Sigmoid colon (tissue), 4 donors: ENCODE results near the gene TBCA.

Experiments
- POLR2AphosphoS5 ChIP-seq, 4 donors: sonication (generic); formaldehyde crosslinking; IDR thresholded peaks; one replicate each; pipeline ENCODE4 v1.6.1; 2017; ENCODE audit warnings: antibody characterized with exemption in 4 of 4
- TF ChIP-seq, protein P1 (sequence below), 4 experiments: fragments of 450-650 bp in 3 of 4; fragments of 200-600 bp in 1 of 4; IDR thresholded peaks; one replicate each; pipeline ENCODE4 v1.5.1; 2016 to 2019; ENCODE audit warnings: antibody characterized with exemption in 4 of 4, mild to moderate bottlenecking in 3 of 4, moderate library complexity in 2 of 4

DNA sequence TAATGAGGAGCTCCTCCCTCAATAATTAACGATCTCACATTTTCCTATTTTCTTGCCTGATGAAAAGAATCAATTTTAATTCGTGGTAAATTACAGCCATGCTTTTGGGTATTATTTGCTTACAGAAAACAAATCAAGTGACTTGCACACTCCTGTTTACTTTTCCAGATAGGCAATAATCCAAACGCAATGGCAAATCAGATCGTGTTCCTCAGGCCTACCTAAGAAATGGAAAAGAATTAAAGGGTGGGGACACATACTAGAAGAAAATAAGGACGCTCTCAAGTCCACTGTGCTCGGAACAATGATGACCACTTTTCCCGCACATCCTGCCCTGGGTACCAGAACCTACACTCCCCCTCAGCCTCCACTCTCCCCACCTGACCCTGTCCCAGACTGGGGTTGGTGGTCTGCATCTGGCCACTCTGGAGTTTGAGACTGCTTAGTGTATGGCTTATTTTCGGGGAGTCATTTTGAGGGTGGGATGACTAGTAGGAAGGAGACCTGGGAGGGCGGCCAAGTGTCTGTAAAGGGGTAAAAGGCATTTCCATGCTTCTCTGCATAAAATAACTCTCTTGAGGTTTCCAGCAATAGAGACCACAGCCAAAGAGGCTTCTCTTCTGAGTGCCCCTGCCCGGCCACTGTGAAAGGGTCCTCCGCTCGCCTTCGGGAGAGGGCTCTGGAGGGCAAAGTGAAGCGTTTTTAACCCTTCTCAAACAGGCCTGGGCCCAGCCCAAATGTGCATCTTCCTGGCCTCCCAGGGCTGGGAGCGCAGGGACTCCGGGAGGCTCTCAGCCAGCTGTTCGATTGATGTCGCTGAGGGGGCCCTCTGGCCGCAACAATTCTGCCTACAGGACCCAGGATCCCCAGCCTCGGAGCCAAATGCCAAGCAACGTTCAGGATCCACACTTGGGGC is 133.1 kb downstream of the TBCA start:
- TF ChIP-seq, protein P1, sequence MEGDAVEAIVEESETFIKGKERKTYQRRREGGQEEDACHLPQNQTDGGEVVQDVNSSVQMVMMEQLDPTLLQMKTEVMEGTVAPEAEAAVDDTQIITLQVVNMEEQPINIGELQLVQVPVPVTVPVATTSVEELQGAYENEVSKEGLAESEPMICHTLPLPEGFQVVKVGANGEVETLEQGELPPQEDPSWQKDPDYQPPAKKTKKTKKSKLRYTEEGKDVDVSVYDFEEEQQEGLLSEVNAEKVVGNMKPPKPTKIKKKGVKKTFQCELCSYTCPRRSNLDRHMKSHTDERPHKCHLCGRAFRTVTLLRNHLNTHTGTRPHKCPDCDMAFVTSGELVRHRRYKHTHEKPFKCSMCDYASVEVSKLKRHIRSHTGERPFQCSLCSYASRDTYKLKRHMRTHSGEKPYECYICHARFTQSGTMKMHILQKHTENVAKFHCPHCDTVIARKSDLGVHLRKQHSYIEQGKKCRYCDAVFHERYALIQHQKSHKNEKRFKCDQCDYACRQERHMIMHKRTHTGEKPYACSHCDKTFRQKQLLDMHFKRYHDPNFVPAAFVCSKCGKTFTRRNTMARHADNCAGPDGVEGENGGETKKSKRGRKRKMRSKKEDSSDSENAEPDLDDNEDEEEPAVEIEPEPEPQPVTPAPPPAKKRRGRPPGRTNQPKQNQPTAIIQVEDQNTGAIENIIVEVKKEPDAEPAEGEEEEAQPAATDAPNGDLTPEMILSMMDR (IDR thresholded peaks at IDR 0.05), result no peak
- no peak for TF ChIP-seq POLR2AphosphoS5 (IDR thresholded peaks at IDR 0.05)
